SK-N-SH treated with all-trans-retinoic acid at 6 μM for 48 hours (cell line): ENCODE data around the gene MED12.

Source experiments
- ATAC-seq: fragments of 200-7000 bp; cut with Tn5 transposase; 3 replicates; pipeline ENCODE4 v1.9.1; 2020; ENCODE audit warnings: mild to moderate bottlenecking, moderate library complexity
- ARNTL ChIP-seq: fragments of 450-650 bp; formaldehyde crosslinking; IDR thresholded peaks from 2 replicates; pipeline ENCODE4 v1.5.0; 2020; ENCODE audit warnings: low read depth, mild to moderate bottlenecking, moderate library complexity, borderline replicate concordance
- BACH2 ChIP-seq: fragments of 250-450 bp; sonication (Bioruptor Pico); IDR thresholded peaks from 2 replicates; pipeline ENCODE4 v1.9.0; 2021; ENCODE audit warnings: mild to moderate bottlenecking, borderline replicate concordance
- CSDC2 ChIP-seq: fragments of 250-450 bp; sonication (Bioruptor Pico); IDR thresholded peaks from 2 replicates; pipeline ENCODE4 v1.5.0; 2020; ENCODE audit warnings: mild to moderate bottlenecking, moderate library complexity
- ESRRG ChIP-seq: fragments of 250-450 bp; sonication (Bioruptor Pico); IDR thresholded peaks from 2 replicates; pipeline ENCODE4 v1.6.1; 2021; ENCODE audit warnings: mild to moderate bottlenecking
- ISL1 ChIP-seq: fragments of 250-450 bp; sonication (Bioruptor Pico); IDR thresholded peaks from 2 replicates; pipeline ENCODE4 v2.1.2; 2022; ENCODE audit warnings: mild to moderate bottlenecking, moderate library complexity
- OSR1 ChIP-seq: fragments of 250-450 bp; sonication (Bioruptor Pico); IDR thresholded peaks from 2 replicates; pipeline ENCODE4 v1.8.0; 2022; ENCODE audit warnings: moderate library complexity, mild to moderate bottlenecking, inconsistent platforms
- POU6F1 ChIP-seq: fragments of 250-450 bp; sonication (Bioruptor Pico); IDR thresholded peaks from 2 replicates; pipeline ENCODE4 v1.8.0; 2021; ENCODE audit warnings: low read depth, mild to moderate bottlenecking, moderate library complexity, borderline replicate concordance
- PPARA ChIP-seq: fragments of 250-450 bp; sonication (Bioruptor Pico); IDR thresholded peaks from 2 replicates; pipeline ENCODE4 v1.5.0; 2020; ENCODE audit warnings: mild to moderate bottlenecking, borderline replicate concordance
- RARB ChIP-seq: fragments of 250-450 bp; sonication (Bioruptor Pico); IDR thresholded peaks from 2 replicates; pipeline ENCODE4 v1.8.0; 2021; ENCODE audit warnings: mild to moderate bottlenecking, moderate library complexity
- SNAI2 ChIP-seq: fragments of 250-450 bp; sonication (Bioruptor Pico); IDR thresholded peaks from 2 replicates; pipeline ENCODE4 v1.5.0; 2020; ENCODE audit warnings: mild to moderate bottlenecking, moderate library complexity
- TCF4 ChIP-seq: fragments of 250-450 bp; sonication (Bioruptor Pico); IDR thresholded peaks from 2 replicates; pipeline ENCODE4 v1.8.0; 2021; ENCODE audit warnings: mild to moderate bottlenecking, moderate library complexity, borderline replicate concordance
- TOX ChIP-seq: fragments of 250-450 bp; sonication (Bioruptor Pico); IDR thresholded peaks from 2 replicates; pipeline ENCODE4 v1.8.0; 2021; ENCODE audit warnings: mild to moderate bottlenecking, moderate library complexity, borderline replicate concordance
- ZC3H10 ChIP-seq: fragments of 250-450 bp; sonication (Bioruptor Pico); IDR thresholded peaks from 2 replicates; pipeline ENCODE4 v1.5.1; 2021; ENCODE audit warnings: mild to moderate bottlenecking, moderate library complexity
- ZFP3 ChIP-seq: fragments of 250-450 bp; sonication (Bioruptor Pico); IDR thresholded peaks from 2 replicates; pipeline ENCODE4 v1.5.0; 2020; ENCODE audit warnings: mild to moderate bottlenecking, moderate library complexity
- ZNF565 ChIP-seq: fragments of 450-650 bp; formaldehyde crosslinking; conservative IDR thresholded peaks from 2 replicates; pipeline ENCODE4 v1.5.0; 2020; ENCODE audit warnings: low read depth, mild to moderate bottlenecking, moderate library complexity
- ZNF70 ChIP-seq: fragments of 450-650 bp; formaldehyde crosslinking; IDR thresholded peaks from 2 replicates; pipeline ENCODE4 v1.5.0; 2020; ENCODE audit warnings: mild to moderate bottlenecking, moderate library complexity
- TF ChIP-seq, protein P1 (sequence below): fragments of 250-450 bp; sonication (Bioruptor Pico); IDR thresholded peaks from 2 replicates; pipeline ENCODE4 v1.5.1; 2021; ENCODE audit warnings: mild to moderate bottlenecking, moderate library complexity
- TF ChIP-seq, protein P2 (sequence below): fragments of 250-450 bp; sonication (Bioruptor Pico); IDR thresholded peaks from 2 replicates; pipeline ENCODE4 v1.5.1; 2020; ENCODE audit warnings: low read depth, mild to moderate bottlenecking, moderate library complexity
- TF ChIP-seq, protein P3 (sequence below): fragments of 250-450 bp; sonication (Bioruptor Pico); IDR thresholded peaks from 2 replicates; pipeline ENCODE4 v1.8.0; 2020; ENCODE audit warnings: mild to moderate bottlenecking, moderate library complexity, borderline replicate concordance

Gene MED12

DNA sequence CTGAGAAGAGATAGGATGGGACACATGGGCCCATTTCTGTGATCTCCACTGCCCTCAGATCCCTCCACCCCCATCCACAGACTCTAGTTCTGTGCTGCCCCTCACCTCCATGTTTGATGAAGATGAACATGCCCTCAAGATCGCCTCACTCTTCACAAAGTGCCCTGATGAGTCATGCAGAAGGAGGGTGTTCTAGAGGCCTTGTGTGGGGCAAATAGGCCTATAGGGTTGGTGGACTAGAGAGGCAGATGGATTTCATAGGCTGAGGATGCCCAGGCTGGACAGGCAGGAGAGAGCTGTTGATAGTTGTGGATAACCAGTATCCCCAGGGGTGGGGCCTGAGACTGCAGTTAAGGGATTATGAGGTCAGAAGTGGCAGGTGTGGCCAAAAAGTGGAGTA is 12.0 kb upstream of the MED12 start, which contains the start of gene CXorf65:
Gene CXorf65 (minus strand): TSS at position 314 of the 400 bp plus-strand sequence. CDS start 184 bp downstream, at position 130.
- no peak for ATAC-seq
- TF ChIP-seq SNAI2 (CRISPR knock-in tag) (no peak), ARNTL (CRISPR knock-in tag) (no peak), PPARA (no peak), TCF4 (CRISPR knock-in tag) (no peak), BACH2 (CRISPR knock-in tag) (no peak), TOX (CRISPR knock-in tag) (no peak)

DNA sequence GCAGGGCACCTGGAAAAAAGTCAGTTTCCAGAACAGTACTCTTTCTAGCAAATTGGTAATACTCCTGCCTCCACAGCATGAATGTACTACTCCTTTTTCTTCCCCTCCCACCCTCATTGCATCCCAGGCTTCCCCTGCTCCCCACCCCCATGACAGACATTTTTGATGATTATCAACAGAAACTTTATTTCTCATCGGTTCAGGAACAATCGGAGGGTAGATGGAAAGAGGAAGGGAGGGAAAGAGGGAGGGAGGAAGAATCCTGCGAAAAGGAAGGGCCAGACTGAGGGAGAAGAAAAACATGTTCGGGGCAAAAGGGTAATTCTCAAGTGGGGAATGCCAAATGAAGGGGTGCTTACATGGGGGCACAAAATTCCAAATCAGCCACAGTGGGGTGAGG is 11.2 kb upstream of the MED12 start:
- no peak for ATAC-seq

DNA sequence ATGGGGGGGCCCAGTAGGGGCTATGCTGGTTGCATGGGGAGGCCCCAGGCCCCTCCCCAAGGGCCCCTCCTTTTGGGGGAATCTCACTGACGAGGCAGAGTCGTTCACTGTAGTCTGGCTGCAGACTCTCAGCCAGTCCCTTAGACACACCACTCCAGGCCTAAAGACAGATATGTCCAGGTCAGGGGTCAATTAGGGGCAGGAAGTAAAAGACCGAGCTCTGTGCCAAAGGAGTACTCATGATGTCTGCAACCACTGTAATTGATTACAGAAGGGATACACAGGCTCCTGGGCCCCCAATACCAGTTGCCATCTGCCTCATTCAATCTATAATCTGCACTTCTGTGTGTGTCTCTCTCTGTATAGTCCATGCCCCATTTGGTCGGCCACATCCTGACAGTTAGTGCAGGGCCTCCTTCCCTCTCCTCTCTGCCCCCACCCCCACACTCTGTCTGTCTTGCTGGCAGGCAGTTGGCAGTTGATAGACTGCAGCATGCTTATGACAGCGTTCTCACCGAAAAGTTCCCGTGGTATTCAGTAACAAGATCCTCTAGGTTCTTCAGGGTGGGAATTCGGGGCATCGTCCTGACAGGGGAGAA is 10.5 kb upstream of the MED12 start:
- TF ChIP-seq, protein P1, sequence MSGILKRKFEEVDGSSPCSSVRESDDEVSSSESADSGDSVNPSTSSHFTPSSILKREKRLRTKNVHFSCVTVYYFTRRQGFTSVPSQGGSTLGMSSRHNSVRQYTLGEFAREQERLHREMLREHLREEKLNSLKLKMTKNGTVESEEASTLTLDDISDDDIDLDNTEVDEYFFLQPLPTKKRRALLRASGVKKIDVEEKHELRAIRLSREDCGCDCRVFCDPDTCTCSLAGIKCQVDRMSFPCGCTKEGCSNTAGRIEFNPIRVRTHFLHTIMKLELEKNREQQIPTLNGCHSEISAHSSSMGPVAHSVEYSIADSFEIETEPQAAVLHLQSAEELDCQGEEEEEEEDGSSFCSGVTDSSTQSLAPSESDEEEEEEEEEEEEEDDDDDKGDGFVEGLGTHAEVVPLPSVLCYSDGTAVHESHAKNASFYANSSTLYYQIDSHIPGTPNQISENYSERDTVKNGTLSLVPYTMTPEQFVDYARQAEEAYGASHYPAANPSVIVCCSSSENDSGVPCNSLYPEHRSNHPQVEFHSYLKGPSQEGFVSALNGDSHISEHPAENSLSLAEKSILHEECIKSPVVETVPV (CRISPR knock-in tag), result no peak
- TF ChIP-seq TCF4 (CRISPR knock-in tag), result no peak
- no peak for TF ChIP-seq RARB (CRISPR knock-in tag)
- TF ChIP-seq BACH2 (CRISPR knock-in tag), result no peak
- TF ChIP-seq OSR1 (CRISPR knock-in tag), result no peak
- TF ChIP-seq, all 23 proteins: peak for 0
- ATAC-seq, result peak; percentile 53

More for the DNA sequence above, 11.2 kb upstream of the MED12 start:
- no peak for TF ChIP-seq ZC3H10 (CRISPR knock-in tag)
- TF ChIP-seq ZNF70 (CRISPR knock-in tag), result no peak
- no peak for TF ChIP-seq TCF4 (CRISPR knock-in tag)
- TF ChIP-seq, all 23 proteins: peak for 0

DNA sequence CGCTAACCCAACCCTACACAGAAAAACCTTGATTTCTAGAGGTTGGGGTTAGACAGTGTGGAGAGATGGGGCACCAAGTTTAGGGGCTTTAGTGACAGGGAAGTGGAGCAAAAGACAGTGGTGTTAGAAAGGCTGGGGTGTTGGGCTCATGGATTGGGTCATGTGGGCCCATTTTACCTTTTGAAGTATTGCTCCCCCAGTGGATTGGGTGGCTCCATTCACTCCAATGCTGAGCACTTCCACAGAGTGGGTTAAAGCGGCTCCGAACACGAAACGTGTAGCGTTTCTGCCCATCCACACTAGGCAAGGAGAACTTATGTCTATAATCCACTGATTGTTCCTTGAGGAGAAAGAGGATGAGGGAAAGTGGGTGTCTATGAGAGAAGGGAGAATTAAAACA is 9.3 kb upstream of the MED12 start:
- ATAC-seq, result no peak

More for the DNA sequence above, 9.3 kb upstream of the MED12 start:
- no peak for TF ChIP-seq ARNTL (CRISPR knock-in tag)
- TF ChIP-seq ZNF565 (CRISPR knock-in tag), result no peak
- TF ChIP-seq, protein P2, sequence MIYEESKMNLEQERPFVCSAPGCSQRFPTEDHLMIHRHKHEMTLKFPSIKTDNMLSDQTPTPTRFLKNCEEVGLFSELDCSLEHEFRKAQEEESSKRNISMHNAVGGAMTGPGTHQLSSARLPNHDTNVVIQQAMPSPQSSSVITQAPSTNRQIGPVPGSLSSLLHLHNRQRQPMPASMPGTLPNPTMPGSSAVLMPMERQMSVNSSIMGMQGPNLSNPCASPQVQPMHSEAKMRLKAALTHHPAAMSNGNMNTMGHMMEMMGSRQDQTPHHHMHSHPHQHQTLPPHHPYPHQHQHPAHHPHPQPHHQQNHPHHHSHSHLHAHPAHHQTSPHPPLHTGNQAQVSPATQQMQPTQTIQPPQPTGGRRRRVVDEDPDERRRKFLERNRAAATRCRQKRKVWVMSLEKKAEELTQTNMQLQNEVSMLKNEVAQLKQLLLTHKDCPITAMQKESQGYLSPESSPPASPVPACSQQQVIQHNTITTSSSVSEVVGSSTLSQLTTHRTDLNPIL (CRISPR knock-in tag), result no peak
- no peak for TF ChIP-seq ZFP3 (CRISPR knock-in tag)
- TF ChIP-seq CSDC2 (CRISPR knock-in tag), result no peak
- TF ChIP-seq, protein P3, sequence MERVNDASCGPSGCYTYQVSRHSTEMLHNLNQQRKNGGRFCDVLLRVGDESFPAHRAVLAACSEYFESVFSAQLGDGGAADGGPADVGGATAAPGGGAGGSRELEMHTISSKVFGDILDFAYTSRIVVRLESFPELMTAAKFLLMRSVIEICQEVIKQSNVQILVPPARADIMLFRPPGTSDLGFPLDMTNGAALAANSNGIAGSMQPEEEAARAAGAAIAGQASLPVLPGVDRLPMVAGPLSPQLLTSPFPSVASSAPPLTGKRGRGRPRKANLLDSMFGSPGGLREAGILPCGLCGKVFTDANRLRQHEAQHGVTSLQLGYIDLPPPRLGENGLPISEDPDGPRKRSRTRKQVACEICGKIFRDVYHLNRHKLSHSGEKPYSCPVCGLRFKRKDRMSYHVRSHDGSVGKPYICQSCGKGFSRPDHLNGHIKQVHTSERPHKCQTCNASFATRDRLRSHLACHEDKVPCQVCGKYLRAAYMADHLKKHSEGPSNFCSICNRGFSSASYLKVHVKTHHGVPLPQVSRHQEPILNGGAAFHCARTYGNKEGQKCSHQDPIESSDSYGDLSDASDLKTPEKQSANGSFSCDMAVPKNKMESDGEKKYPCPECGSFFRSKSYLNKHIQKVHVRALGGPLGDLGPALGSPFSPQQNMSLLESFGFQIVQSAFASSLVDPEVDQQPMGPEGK (CRISPR knock-in tag), result no peak
- TF ChIP-seq PPARA, result no peak
- no peak for TF ChIP-seq ZC3H10 (CRISPR knock-in tag)
- no peak for TF ChIP-seq OSR1 (CRISPR knock-in tag)
- TF ChIP-seq ISL1, result no peak
- TF ChIP-seq, protein P1 (CRISPR knock-in tag), result no peak
- TF ChIP-seq RARB (CRISPR knock-in tag), result no peak
- TF ChIP-seq ESRRG, result no peak
- no peak for TF ChIP-seq TCF4 (CRISPR knock-in tag)
- TF ChIP-seq TOX (CRISPR knock-in tag), result no peak
- TF ChIP-seq POU6F1 (CRISPR knock-in tag), result no peak
- no peak for TF ChIP-seq ZNF70 (CRISPR knock-in tag)
- TF ChIP-seq BACH2 (CRISPR knock-in tag), result no peak
- TF ChIP-seq SNAI2 (CRISPR knock-in tag), result no peak
